Skeletal muscle tissue (tissue), 5 donors: ENCODE results near the gene ZDHHC18. TPM values are rescaled to one million over a fixed set of nuclear protein-coding genes. Genes with fewer than 3 reads are reported as not detected.

Experiments
- H3K27ac ChIP-seq: one replicate; pipeline ENCODE4 v1.7.0; 2013; ENCODE audit warnings: mild to moderate bottlenecking, low read depth, low read length, inconsistent platforms
- H3K27me3 ChIP-seq, 3 donors: one replicate each; pipeline ENCODE4 v1.7.0; 2013; ENCODE audit warnings: low read length in 3 of 3; ENCODE audit not compliant: control insufficient read depth in 3 of 3, insufficient read depth in 3 of 3
- H3K36me3 ChIP-seq, 3 donors: one replicate each; pipeline ENCODE4 v1.7.0; 2013; ENCODE audit warnings: low read length in 3 of 3; ENCODE audit not compliant: control insufficient read depth in 3 of 3, insufficient read depth in 3 of 3
- H3K4me1 ChIP-seq, 3 donors: one replicate each; pipeline ENCODE4 v1.7.0; 2013; ENCODE audit warnings: low read length in 3 of 3, mild to moderate bottlenecking in 3 of 3; ENCODE audit not compliant: control insufficient read depth in 3 of 3, insufficient read depth in 3 of 3
- H3K4me3 ChIP-seq, 3 donors: one replicate each; pipeline ENCODE4 v1.7.0; 2013; ENCODE audit warnings: low read length in 3 of 3
- H3K9ac ChIP-seq, 3 donors: one replicate each; pipeline ENCODE4 v1.7.0; 2013; ENCODE audit warnings: low read length in 3 of 3, mild to moderate bottlenecking in 3 of 3, moderate library complexity in 2 of 3, low read depth in 1 of 3
- H3K9me3 ChIP-seq, 3 donors: one replicate each; pipeline ENCODE4 v1.7.0; 2013; ENCODE audit warnings: low read length in 3 of 3; ENCODE audit not compliant: control insufficient read depth in 3 of 3
- small RNA-seq: library from RNA; depleted of rRNA; stranded (forward); fragments of <200 nt; gene quantifications from one replicate; pipeline ENCODE3, GENCODE V24; 2014
- total RNA-seq: library from RNA; depleted of rRNA; stranded (reverse); fragments of >200 nt; gene quantifications from one replicate; pipeline ENCODE4 v1.2.3, GENCODE V29; 2014
- donor health status: Osteomylitis.

The ZDHHC18 gene
- total RNA-seq, 1 donor from 2014 or later = 3.7 TPM

DNA sequence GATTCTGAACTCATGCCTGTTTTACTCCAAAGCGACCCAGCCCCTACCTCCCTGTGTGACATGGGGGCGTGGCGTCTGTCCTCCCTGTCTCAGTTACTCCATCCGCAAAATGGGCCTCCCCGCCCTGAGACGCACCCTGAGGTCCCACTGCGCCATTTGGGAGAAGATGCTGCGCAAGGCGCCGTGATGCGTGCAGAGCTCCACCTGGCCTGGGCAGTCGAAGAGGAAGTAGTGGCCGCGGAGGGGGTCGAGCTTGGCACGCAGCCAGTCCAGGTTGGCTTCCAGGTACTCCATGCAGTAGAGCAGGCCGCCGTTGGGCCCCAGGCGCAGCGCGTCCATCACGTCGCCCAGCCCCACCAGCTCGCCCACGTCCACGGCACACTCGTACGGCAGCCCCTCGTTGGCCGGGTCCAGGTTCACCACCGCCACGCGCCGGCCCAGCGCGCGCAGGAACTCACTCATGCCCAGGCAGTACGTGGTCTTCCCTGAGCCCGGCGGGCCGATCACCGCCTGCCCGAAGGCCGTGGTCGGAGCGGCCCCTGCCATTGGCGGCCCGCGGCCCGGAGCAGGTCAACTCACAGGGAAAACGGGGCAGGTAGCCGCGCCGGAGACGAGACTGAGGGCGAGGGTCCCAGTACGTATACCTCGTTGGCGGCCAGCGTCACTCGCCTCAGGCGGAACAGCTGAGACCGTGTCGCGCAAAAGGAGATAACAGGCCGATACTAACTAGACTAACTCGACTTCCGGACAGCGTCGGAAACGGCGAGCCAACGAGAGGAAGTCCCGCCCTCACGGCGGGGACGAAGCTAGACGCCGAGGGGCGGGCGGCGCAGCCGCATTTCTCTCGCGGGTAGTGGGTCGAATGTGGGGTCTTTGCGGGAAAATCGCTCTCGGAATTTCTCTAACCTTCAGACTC, 63.3 kb downstream of the ZDHHC18 start, which contains the start of gene GPN2:
TSS of gene GPN2 (minus strand) at position 733 of the 916 bp plus-strand sequence. CDS start at position 546, 187 bp downstream.
- Histone ChIP-seq H3K9me3 (no peaks in the 10 kb centered on the region), H3K27me3 (no peaks in the 10 kb centered on the region), H3K36me3 (peaks cover 44 to 61% (median 53%) of the 10 kb centered on the region in 3 donors), H3K4me1 (peaks cover 15 to 18% (median 16%) of the 10 kb centered on the region in 3 donors), H3K27ac (peak within 1 kb of the TSS; percentile 89), H3K9ac (peak within 1 kb of the TSS; percentile 95 to 98 (median 97)), H3K4me3 (peak within 1 kb of the TSS; percentile 85 to 96 (median 91))

DNA sequence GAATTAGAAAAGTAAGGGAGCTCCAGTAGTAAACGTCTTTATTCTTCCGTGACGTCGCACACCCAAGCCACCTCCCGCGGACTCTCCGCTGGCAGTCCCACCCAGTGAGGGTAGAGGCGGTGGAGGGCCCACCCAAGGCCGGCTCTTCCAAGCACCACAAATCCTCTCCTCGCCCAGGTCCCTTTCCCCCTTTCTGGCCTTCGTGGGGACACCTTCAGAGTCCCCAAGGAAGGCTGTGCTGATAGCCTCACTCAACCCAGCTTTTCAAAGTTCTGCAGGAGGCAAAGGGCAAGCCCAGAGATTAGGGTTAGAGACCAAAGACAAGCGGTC, 63.9 kb downstream of the ZDHHC18 start:
- Histone ChIP-seq H3K4me3 (peak overlapping the region; percentile 85 to 96 (median 91)), H3K36me3 (peaks cover 43 to 59% (median 52%) of the 10 kb centered on the region in 3 donors), H3K9me3 (no peaks in the 10 kb centered on the region), H3K9ac (peak overlapping the region; percentile 95 to 98 (median 97)), H3K27me3 (no peaks in the 10 kb centered on the region), H3K27ac (peak overlapping the region; percentile 89), H3K4me1 (peaks cover 15 to 18% (median 16%) of the 10 kb centered on the region in 3 donors)

- peaks cover 15 to 18% (median 17%) of the 10 kb centered on the region in 3 donors for H3K4me1 ChIP-seq
- H3K36me3 ChIP-seq = peaks cover 35 to 42% (median 39%) of the 10 kb centered on the region in 3 donors
- no peaks in the 10 kb centered on the region for H3K9me3 ChIP-seq
- H3K4me3 ChIP-seq = no peak overlapping the region
- no peaks in the 10 kb centered on the region for H3K27me3 ChIP-seq
- no peak overlapping the region for H3K27ac ChIP-seq
- H3K9ac ChIP-seq = no peak overlapping the region
These were observed 67.8 kb downstream of the ZDHHC18 start for GRCh38 chr1:26894263-26894662.

DNA sequence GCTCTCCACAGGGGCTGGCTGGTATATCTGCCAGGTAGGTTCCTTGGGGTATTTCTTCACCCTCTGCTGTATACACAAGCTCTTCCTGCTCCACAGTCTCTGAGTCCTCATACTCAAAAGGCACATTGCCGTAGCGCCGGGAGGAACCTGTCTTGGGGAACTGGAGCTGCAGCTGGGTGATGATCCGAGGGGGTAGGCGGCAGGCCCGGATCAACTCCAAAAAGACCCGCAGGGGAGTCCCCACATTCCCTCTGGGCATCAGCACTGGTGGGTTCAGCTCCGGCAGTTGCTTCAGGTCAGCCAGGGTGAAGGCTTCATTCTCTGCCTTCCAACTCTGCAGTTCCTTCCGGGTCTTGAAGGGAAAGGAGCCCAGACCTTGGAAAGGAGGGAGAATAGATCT, 70.9 kb downstream of the ZDHHC18 start:
- Histone ChIP-seq H3K36me3 (peaks cover 29 to 38% (median 35%) of the 10 kb centered on the region in 3 donors), H3K9me3 (no peaks in the 10 kb centered on the region), H3K4me3 (no peak overlapping the region), H3K9ac (no peak overlapping the region), H3K27ac (no peak overlapping the region), H3K27me3 (no peaks in the 10 kb centered on the region), H3K4me1 (peaks cover 9 to 23% (median 13%) of the 10 kb centered on the region in 3 donors)

DNA sequence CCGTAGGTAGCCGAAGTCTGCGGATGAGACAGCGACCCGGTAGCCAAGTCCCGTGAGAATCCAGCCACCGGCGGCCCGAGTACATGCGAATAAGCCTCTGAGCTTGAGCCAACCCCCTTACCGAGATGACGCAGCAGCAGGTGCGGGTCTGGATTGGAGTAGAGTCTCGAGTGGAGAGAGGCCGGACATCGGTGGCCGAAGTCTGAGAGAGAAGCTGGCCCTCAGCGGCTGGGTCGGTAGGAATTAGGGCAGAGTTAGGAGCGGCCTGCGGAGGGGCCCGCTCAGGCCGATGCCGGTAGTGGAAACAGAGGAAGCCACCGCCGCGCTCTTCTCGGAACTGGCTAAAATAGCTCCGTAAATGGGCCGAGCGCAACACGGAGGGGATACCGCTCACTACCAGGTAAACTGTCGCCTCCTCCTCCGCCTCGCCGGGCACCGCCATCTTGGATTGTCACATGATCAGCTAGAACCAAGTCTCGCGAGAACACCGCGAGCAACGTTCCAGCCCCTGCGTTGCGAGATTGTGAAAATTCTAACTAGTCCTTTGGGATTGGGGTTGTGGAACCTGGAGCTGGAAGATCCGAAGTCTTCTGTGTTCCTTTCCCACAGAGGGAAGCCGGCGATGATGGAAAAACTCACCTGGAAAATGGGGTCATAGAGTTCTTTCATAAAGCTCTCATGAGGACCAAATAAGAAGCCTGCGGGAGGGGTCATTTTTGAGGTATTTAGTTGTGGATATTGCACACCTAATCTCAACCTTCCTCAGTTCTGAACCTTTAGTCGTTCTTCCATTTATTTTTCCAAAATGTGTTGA, 73.7 kb downstream of the ZDHHC18 start, which contains the start of gene GPATCH3:
TSS of gene GPATCH3 (minus strand) at position 467 of the 814 bp plus-strand sequence. CDS start at position 442, 25 bp downstream.
- peak within 1 kb of the TSS; percentile 78 for H3K27ac ChIP-seq
- peaks cover 9 to 23% (median 13%) of the 10 kb centered on the region in 3 donors for H3K4me1 ChIP-seq
- peaks cover 9 to 14% (median 12%) of the 10 kb centered on the region in 3 donors for H3K36me3 ChIP-seq
- no peaks in the 10 kb centered on the region for H3K27me3 ChIP-seq
- H3K9ac ChIP-seq = peak within 1 kb of the TSS; percentile 96 to 97 (median 97)
- H3K4me3 ChIP-seq = peak within 1 kb of the TSS; percentile 94 to 100 (median 97)
- H3K9me3 ChIP-seq = no peaks in the 10 kb centered on the region

- H3K27ac ChIP-seq = peak overlapping the region; percentile 78
- no peaks in the 10 kb centered on the region for H3K9me3 ChIP-seq
- no peaks in the 10 kb centered on the region for H3K27me3 ChIP-seq
- peaks cover 9 to 23% (median 13%) of the 10 kb centered on the region in 3 donors for H3K4me1 ChIP-seq
- peaks cover 7 to 10% (median 8%) of the 10 kb centered on the region in 3 donors for H3K36me3 ChIP-seq
- H3K4me3 ChIP-seq = peak overlapping the region; percentile 94 to 100 (median 97)
- H3K9ac ChIP-seq = peak overlapping the region; percentile 96 to 97 (median 97)
These were observed 74.5 kb downstream of the ZDHHC18 start for GRCh38 chr1:26900815-26901511.

Small RNAs within 50 kb of the gene (small RNA-seq; reads per million reads assigned to genes)
- not detected for gene RN7SL165P

Other genes starting within 250 kb of the ZDHHC18 start
- 18.8 TPM for gene ARID1A, start 130.7 kb upstream of the ZDHHC18 start, total RNA-seq
- gene PIGV, start 38.7 kb upstream of the ZDHHC18 start, total RNA-seq = 5.2 TPM
- gene SFN, start 36.5 kb downstream of the ZDHHC18 start, total RNA-seq = not detected
- gene GPN2, start 63.6 kb downstream of the ZDHHC18 start, total RNA-seq = 6.3 TPM
- 15.7 TPM for gene GPATCH3, start 73.8 kb downstream of the ZDHHC18 start, total RNA-seq
- gene NR0B2, start 87.3 kb downstream of the ZDHHC18 start, total RNA-seq = not detected
- 17.7 TPM for gene NUDC, start 95.1 kb downstream of the ZDHHC18 start, total RNA-seq
- gene KDF1, start 133.8 kb downstream of the ZDHHC18 start, total RNA-seq = not detected
- gene TRNP1, start 167.0 kb downstream of the ZDHHC18 start, total RNA-seq = under 0.01 TPM
- gene TENT5B, start 186.2 kb downstream of the ZDHHC18 start, total RNA-seq = 1.0 TPM